HG03139 (cell line): ENCODE data around the gene IFIT2.
"Not testable (repeated sequence)": the region's sequence is repeated elsewhere in the genome, so short reads cannot be mapped to it uniquely, and the experiment has no call there.

Experiments used
- ATAC-seq: cut with Tn5 transposase; IDR thresholded peaks from one replicate; pipeline ENCODE4 v1.9.1; 2021; ENCODE audit not compliant: unreplicated experiment

Gene IFIT2

DNA sequence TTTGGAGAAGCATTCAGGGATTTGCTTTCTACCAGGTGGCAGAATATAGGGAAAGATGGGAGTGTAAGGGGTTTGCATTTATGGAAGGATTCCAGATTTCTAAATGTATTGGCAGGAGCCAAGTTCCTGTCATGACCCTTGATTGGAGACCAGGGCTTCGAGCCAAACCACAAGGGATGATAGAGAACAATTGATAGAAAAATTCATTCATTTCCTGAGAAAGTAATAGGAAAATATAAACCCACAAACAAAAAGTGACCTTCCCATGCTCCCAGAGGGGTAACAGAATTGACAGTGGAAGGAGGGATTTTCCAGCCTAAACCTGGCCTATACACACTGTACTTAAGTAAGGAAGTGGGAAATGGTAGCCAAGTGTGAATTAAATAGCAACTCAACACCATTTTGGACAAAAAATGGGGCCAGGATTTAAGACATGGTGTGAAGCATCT, 22.4 kb upstream of the IFIT2 start:
- no peak for ATAC-seq

DNA sequence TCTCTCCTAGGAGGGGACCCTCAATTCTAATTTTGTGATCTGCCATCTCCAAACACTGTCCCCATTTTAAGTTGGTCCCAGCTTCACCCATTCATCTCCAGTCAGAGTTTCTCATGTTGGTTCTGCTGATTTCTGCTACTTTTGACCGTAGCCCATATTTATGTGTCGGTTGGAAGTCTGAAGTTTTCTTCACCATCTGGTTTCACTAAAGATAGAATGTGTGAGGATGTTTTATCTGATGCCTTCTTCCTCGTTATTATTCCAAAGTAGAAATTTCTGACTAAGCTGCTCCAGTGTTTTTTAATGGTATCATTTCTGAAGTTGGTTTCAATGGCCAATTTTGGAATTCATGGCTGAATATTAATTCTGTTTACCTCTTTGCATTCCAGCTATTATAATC, 21.3 kb upstream of the IFIT2 start:
- no peak for ATAC-seq

DNA sequence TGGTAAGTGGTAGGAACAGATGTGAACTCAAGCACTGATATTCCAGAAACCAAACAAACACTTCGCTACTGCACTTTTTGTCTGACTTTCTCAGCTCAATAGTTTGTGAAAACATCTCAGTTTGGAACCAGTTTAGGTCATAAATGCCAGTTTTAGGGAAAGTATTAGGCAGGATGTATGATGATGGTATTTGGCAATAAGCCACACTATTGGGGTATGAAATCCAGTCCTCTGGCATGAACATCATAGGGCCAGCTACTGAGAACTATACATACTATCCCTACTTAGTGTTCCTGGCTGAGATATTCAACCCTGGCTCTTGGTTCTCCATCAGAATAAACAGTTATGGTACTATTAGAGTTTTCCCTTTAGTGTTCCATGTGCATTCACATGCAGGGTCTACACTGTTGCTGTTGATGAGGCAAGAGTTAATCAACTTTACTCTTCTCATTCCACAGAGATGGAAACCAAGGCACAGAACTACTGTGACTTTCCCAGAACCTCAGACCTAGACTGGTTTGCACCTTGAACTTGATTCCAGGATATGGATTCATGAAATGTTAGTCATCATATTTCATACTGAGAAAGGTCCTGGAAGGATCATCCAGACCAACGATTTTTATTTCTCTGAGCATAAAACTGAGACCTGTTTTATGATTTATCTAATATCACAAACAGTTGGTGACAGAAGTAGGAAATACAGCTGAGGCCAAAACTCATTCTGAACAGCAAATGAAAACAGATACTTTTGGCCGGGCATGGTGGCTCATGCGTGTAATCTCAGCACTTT, 20.0 kb upstream of the IFIT2 start:
- ATAC-seq = no peak

DNA sequence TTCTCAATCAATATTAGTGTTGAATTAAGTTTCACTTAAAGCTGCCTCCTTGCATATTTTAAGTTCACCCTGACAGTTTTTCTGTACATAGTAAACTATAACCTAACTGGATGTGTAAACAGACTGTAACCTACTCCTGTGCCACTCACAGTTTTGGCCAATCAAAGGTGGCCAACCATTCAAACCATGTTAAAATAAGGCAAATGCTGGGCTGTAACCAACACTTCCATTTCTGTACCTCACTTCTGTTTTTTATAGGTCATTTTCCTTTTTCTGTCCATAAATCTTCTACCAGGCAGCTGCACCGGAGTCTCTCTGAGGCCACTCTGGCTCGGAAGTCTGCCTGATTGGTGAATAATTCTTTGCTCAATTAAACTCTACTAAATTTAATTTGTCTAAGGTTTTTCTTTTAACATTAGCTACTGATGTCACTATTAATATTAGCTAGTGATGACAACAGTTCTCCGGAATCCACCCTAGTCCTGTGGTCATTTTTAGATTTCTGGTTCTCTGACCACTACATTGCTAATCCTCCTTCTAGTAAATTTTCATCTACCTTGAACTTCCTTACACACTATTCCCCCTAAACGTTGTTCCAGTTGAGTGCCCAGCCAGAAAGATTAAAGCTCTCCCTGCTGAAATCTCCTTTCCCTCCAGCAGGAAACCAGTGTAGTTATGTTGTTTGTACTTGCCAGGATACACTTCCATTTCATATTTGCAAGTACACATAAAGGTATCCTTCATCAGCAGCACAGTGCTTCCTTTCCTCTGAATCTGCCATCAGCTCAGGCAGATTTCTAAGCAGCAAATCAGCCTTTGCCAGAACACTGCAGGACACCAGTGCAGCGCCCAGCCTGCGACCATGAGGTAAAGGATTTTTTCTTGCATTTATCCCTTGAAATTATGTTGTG, 18.6 kb upstream of the IFIT2 start:
- ATAC-seq = no peak

DNA sequence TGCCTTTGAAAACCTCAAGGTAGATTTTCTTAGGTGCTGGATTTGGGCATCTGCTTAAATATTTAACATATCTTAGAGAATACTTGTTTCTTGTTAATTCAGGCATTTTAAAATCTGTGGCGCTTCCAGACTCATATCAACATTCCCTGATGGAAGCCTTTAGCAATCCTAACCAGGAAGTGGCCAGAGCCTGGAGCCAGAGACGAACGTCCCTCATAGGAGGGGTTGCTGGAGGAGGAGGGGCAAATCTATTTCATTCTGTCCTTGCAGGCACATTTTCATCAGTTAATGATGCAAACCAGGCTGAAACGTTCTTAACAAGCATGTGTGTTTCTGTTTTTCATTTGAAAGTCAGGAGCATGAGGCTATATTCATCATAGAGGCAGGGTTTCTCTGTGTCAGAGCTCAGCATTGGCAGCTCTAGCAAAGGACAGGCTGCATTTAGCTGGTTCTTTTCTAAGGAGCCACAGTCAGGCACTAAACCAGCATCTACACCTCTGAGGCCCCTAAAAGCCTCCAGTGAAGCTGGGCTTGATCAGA, 17.8 kb upstream of the IFIT2 start:
- ATAC-seq = no peak

DNA sequence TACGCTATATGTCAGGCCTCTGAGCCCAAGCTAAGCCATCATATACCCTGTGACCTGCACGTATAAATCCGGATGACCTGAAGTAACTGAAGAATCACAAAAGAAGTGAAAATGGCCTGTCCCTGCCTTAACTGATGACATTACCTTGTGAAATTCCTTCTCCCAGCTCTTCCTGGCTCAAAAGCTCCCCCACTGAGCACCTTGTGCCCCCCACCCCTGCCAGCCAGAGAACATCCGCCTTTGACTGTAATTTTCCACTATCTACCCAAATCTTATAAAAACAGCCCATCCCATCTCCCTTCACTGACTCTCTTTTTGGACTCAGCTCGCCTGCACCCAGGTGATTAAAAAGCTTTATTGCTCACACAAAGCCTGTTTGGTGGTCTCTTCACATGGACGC, 17.1 kb upstream of the IFIT2 start:
- ATAC-seq = not testable (repeated sequence)

DNA sequence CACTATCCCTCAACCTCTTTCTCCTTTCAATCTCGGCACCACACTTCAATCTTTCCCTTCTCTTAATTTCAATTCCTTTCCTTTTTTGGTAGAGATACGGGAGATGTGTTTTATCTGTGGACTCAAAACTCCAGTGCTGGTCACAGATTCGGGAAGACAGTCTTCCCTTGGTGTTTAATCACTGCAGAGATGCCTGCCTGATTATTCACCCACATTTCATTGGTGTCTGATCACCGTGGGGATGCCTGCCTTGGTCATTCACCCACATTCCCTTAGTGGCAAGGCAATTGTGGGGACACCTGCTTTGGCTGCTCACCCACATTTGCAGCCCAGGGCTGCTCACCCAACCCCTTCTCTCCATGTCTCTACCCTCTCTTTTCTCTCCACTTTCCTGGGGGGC, 16.5 kb upstream of the IFIT2 start:
- ATAC-seq = not testable (repeated sequence)

DNA sequence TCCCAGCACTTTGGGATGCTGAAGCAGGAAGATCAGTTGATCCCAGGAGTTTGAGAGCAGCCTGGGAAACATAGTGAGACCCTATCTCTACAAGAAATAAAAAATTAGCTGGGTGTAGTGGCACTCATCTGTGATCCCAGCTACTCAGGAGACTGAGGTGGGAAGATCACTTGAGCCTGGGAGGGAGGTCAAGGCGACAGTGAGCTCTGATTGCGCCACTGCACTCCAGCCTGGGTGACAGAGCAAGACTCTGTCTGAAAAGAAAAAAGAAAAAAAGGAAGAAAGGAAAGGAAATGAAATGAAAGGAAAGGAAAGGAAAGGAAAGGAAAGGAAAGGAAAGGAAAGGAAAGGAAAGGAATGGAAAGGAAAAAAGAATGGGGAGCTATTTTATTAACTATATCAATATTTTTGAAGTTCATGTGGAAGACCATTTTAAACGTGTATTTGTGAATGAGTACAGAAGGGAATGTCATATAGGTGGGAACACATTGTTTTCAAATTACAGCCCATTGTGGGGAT, 7.1 kb upstream of the IFIT2 start:
- no peak for ATAC-seq

DNA sequence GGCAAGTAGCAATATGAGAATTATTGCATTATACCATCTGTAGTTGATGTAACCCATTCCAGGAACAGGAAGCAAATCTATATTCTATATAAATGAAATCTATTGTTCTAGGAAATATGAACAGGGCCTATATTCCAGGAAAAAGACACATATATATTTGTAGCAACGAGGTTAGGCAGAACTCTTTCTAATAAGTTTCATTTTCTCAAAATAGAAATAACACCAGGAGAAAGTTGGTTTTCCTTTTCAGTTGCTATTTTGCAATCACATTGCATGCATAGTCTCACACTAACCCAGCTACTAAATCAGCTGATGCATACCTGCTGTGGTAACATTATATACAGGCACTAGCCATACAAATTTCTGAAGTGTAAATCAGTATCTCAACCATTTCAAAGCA, 6.2 kb upstream of the IFIT2 start:
- ATAC-seq = no peak

DNA sequence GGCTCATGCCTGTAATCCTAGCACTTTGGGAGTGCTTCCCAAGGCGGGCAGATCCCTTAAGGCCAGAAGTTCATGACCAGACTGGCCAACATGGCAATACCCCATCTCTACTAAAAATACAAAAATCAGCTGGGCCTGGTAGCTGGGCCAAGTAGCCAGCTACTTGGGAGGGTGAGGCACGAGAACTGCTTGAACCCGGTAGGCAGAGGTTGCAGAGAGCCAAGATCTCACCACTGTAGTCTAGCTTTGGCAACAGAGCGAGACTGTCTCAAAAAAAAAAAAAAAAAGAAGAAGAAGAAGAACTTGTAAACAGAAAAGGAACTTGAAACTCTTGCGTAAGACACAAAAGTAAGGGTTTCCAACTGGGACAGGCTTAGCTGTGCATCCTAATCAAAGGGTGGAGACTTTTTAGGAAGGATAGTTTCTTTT, 5.6 kb upstream of the IFIT2 start:
- no peak for ATAC-seq

DNA sequence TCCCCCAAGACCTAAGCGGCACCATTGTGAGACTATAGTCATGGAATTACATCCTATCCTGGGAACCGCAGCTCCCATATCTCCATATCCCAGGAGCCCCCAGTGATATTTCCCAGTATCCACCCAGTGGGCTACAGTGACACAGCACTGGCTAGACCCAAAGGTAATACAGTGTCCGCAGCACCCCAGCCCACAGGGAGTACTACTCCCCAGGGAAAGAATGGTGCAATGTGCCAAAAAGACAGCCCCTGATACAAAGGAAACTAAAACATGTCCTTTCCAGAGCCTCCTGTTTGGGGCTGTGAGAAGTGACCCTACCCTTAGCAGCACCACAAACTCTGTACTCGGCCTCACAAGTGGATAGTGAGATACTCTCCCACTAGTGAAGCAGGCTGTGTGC, 4.5 kb upstream of the IFIT2 start:
- no peak for ATAC-seq

DNA sequence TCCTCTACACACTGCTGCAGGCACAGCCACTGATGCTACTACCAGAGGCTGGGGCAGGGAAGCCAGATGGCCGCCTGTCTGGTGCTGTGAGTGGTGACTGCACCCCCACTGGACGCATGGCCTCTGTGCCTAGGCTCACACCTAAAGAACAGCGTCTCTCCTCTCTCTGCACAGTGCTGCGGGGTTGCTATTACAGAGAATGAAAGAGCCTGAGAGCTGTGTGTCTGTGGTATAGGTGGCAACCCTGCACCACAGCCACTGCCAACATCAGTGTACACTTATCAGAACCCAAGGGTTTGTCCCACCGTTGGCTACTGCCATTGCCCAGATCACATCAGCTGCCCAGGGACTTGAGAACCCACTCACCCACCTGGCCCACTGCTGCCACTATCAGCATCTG, 4.1 kb upstream of the IFIT2 start:
- ATAC-seq = no peak

DNA sequence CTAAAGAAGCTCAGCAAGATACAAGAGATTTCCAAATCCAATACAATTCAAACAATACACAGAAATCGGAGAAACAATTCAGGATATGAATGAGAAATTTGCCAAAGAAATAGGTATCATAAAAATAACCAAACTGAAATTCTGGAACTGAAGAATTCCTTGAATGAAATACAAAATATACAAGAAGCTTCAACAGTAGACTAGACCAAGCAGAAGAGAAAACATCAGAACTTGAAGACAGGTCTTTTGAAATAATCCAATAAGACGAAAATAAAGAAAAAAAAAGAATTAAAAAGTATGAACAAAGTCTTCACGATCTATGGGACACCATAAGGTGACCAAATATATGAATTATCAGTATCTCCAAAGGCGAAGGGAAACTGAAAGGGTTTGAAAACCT, 2.8 kb upstream of the IFIT2 start:
- ATAC-seq = no peak

DNA sequence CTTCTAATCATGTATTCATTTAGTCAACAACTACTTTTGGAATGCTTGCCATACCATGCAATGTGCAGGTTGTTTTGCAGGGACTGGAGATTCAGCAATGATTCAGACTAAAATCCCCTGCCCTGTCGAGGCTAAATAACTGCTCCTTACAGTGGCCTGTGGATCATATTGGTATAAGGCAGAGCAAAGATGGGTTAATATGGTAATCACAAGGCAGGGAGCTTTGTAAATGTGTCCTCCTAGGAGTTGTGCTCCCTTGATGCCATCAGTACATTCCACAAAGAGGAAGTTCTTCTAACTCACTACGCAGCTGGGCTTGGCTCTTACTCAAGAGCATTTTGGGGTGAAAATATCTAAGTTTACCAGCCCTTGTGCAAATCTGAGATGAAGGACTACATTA, 614 bp upstream of the IFIT2 start:
- ATAC-seq = no peak

DNA sequence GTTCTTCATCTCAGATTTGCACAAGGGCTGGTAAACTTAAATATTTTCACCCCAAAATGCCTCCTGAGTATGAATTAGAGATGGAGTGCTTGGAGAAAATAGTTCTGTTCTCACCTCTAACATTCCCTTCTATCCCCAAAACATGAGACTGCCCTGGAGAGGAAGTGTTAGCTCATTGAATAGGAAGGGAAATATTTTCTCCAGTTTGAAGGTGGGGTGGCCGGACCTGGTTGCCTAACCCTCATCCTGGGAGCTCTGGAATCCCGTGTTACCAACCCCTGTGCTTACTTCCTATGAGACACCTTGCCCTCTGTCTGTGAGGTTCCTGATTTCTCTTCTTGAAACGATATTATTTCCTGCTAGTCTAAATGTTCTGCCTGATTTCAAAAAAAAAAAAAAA, 779 bp downstream of the IFIT2 start:
- no peak for ATAC-seq

DNA sequence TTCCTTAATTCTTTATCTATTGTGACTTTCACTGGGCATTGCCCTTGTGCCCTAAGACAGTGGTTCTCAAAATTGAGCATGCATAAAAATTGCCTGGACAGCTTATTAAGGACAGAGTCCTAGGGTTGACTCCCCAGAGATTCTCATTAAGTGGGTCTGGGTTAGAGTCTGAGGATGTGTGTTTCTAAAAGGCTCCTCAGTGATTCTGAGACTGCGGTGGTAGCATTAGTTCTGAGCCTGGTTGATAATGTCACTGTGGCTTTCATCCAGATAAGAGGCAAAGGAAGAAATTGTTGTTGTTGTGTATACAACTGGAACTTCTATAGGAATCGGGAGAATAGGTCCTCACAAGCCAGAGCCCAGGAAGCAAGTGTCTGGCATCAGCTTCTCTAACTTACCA, 1.3 kb downstream of the IFIT2 start:
- ATAC-seq = no peak

DNA sequence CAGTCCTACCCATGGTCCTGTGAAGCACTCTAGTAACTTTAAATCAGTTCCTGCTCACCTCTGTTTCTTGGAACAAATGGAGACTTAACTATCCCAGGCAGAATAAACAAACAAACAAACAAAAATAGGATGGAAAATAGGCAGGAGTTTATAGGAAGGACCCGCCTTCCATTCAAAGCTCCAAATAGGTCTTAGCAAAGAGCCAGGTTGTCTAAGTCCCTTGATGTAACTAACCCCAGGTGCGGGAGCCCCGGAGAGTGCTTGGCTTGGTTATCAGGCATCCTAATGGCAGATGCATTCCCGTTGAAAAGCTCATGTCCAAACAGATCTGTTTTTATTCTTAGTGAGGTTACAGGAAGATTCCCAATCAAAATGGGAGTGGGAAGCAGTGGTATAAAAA, 2.2 kb downstream of the IFIT2 start:
- no peak for ATAC-seq

DNA sequence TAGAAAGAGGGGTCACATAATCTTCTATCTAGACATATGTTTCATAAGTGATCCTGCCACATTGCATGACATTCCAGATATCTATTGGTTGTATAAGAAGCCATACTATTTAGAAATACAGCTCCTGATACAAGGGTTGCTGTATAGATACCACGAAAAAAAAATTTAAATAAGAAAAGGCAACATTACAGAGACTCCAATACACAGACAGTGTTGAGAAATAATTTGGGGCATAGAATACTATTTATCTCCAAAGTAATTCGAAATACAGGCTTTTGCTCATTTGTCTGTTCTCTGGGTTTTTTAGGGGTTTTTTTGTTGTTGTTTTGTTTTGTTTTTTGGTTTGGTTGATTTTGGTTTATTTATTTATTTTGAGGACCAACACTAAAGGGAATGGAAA, 2.6 kb downstream of the IFIT2 start:
- no peak for ATAC-seq

DNA sequence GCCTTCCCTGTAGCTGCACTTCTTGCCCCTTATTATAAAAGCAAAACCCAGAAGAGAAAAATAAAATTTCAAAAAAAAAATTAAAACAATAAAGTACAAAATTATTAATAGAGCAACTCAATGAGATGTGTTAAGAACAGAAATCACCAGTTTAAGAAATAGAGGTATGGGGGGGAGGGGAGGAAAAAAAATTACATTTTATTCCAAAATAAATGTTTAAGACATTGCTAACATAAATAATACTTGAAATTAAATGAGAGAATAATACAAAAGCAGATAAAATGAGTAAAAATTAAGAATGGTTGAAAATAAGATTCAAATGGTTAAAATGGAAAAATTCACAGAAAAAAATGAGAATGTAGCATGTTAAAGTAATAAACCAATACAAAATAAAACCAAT, 3.1 kb downstream of the IFIT2 start:
- no peak for ATAC-seq

DNA sequence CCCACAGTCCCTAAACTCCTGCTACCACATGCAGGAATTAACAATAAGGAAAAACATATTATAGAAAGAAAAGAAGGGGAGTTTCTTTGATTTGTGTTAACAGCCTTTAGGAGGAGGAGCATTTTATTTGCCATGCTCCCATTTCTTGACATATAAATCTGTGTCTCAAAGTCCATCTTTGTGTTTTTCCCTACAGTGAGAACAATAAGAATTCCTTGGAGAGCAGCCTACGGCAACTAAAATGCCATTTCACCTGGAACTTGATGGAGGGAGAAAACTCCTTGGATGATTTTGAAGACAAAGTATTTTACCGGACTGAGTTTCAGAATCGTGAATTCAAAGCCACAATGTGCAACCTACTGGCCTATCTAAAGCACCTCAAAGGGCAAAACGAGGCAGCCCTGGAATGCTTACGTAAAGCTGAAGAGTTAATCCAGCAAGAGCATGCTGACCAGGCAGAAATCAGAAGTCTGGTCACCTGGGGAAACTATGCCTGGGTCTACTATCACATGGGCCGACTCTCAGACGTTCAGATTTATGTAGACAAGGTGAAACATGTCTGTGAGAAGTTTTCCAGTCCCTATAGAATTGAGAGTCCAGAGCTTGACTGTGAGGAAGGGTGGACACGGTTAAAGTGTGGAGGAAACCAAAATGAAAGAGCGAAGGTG, 4.1 kb downstream of the IFIT2 start:
- no peak for ATAC-seq
